ENCODE measurements around the gene TSPAN32. TPM values are rescaled to one million over a fixed set of nuclear protein-coding genes. Genes with fewer than 3 reads are reported as not detected.
"Not testable (repeated sequence)": the region's sequence is repeated elsewhere in the genome, so short reads cannot be mapped to it uniquely, and the experiment has no call there.

The TSPAN32 gene
- total and polyA plus RNA-seq, 3 experiments from 2014 or later = 6.6 to 68.5 (median 7.4) TPM

GRCh38 chr11:2351701-2352100 lies 49.9 kb downstream of the TSPAN32 start:
- Mint-ChIP-seq H3K27me3 (no peaks in the 10 kb centered on the region), H3K27ac (no peak overlapping the region), H3K4me3 (no peak overlapping the region), H3K36me3 (peaks cover 0 to 5% (median 1%) of the 10 kb centered on the region in 3 donors), H3K9me3 (peaks cover 0 to 11% (median 5%) of the 10 kb centered on the region in 5 donors), H3K4me1 (no peaks in the 10 kb centered on the region)
- H3K36me3 ChIP-seq (ENCODE audit: insufficient read depth, low read length) = no peaks in the 10 kb centered on the region
- DNase-seq = no peak
- ChIA-PET POLR2A (no interaction called here), CTCF (no interaction called here)
- no peaks in the 10 kb centered on the region for H3K4me1 ChIP-seq (ENCODE audit: insufficient read depth, low read length)
- no peak overlapping the region for H3K27ac ChIP-seq (ENCODE audit: low read depth, low read length)
- H3K4me3 ChIP-seq (ENCODE audit: low read length) = no peak overlapping the region
- H3K27me3 ChIP-seq (ENCODE audit: insufficient read depth, low read length, poor library complexity, severe bottlenecking) = no peaks in the 10 kb centered on the region
- no peaks in the 10 kb centered on the region for H3K9me3 ChIP-seq (ENCODE audit: low read length)

GRCh38 chr11:2352420-2352819 lies 50.6 kb downstream of the TSPAN32 start:
- H3K27me3 ChIP-seq (ENCODE audit: insufficient read depth, low read length, poor library complexity, severe bottlenecking) = no peaks in the 10 kb centered on the region
- H3K27ac ChIP-seq (ENCODE audit: low read depth, low read length) = no peak overlapping the region
- no peaks in the 10 kb centered on the region for H3K4me1 ChIP-seq (ENCODE audit: insufficient read depth, low read length)
- H3K4me3 ChIP-seq (ENCODE audit: low read length) = no peak overlapping the region
- no peaks in the 10 kb centered on the region for H3K36me3 ChIP-seq (ENCODE audit: insufficient read depth, low read length)
- no peaks in the 10 kb centered on the region for H3K9me3 ChIP-seq (ENCODE audit: low read length)
- Mint-ChIP-seq H3K4me1 (no peaks in the 10 kb centered on the region), H3K9me3 (peaks cover 0 to 11% (median 5%) of the 10 kb centered on the region in 5 donors), H3K27me3 (no peaks in the 10 kb centered on the region), H3K27ac (no peak overlapping the region), H3K4me3 (no peak overlapping the region), H3K36me3 (peaks cover 0 to 5% (median 1%) of the 10 kb centered on the region in 3 donors)
- ChIA-PET CTCF (no interaction called here), POLR2A (no interaction called here)
- no peak for DNase-seq

DNA sequence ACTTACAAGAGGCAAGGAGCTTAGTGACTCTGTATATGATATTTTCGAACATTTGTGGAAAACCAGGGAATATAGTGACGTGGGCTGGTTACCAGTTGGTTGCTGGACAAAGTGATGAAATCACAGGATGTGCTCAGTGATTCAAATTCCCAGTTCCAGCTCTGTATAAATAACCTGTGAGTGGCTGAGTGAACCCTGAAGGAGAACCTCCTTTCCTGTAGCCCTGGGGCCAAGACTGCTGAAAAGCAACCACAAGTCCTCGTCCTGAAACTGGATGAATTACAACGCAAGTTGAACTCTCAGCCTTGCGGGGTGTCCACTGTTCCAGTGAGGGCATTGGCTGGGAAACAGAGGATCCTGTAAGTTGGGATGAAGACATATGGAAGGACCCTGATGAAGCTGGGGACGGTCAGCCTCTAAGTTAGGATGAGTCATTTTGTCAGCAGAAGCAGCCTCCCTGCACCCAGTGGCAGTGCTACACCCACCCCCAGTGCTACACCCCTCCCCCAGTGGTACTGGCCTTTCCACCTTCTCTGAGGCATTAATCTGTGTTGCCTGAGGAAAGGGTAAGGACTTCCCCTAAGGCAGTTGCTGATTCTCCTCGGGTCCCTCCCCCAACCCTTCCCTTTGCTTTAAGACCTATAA lies 53.3 kb downstream of the TSPAN32 start:
- H3K4me1 ChIP-seq (ENCODE audit: insufficient read depth, low read length) = no peaks in the 10 kb centered on the region
- CTCF ChIA-PET = no interaction called here
- no peak overlapping the region for H3K27ac ChIP-seq (ENCODE audit: low read depth, low read length)
- no peaks in the 10 kb centered on the region for H3K36me3 ChIP-seq (ENCODE audit: insufficient read depth, low read length)
- POLR2A ChIA-PET = no interaction called here
- no peaks in the 10 kb centered on the region for H3K27me3 ChIP-seq (ENCODE audit: insufficient read depth, low read length, poor library complexity, severe bottlenecking)
- Mint-ChIP-seq H3K27ac (no peak overlapping the region), H3K4me3 (no peak overlapping the region), H3K4me1 (no peaks in the 10 kb centered on the region), H3K9me3 (no peaks in the 10 kb centered on the region), H3K27me3 (no peaks in the 10 kb centered on the region), H3K36me3 (no peaks in the 10 kb centered on the region)
- H3K4me3 ChIP-seq (ENCODE audit: low read length) = no peak overlapping the region
- DNase-seq = no peak
- H3K9me3 ChIP-seq (ENCODE audit: low read length) = no peaks in the 10 kb centered on the region

DNA sequence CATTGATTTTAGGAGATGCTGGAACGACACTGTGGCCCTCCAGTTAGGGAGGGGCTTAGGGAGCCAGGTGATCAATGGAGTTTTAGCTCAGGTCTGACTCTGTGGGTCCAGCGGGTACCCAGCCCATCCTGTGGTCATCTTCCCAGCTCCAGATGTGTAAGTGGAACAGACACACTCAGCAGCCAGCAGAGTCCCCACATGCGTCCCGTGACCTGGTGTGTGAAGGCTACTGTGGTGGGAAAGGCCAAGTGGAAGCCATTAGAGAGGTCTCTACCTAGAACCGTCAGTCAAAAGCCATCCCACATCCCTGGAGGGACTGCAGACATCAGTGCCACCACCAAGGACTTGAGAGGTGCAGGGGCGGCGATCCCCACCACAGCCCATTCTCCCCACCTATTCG lies 55.4 kb downstream of the TSPAN32 start:
- Histone ChIP-seq H3K36me3 (ENCODE audit: insufficient read depth, low read length) (no peaks in the 10 kb centered on the region), H3K4me3 (ENCODE audit: low read length) (no peak overlapping the region), H3K27ac (ENCODE audit: low read depth, low read length) (no peak overlapping the region), H3K4me1 (ENCODE audit: insufficient read depth, low read length) (no peaks in the 10 kb centered on the region), H3K9me3 (ENCODE audit: low read length) (no peaks in the 10 kb centered on the region), H3K27me3 (ENCODE audit: insufficient read depth, low read length, poor library complexity, severe bottlenecking) (no peaks in the 10 kb centered on the region)
- ChIA-PET CTCF (no interaction called here), POLR2A (no interaction called here)
- H3K9me3 Mint-ChIP-seq = no peaks in the 10 kb centered on the region
- DNase-seq = no peak
- no peaks in the 10 kb centered on the region for H3K27me3 Mint-ChIP-seq
- no peaks in the 10 kb centered on the region for H3K36me3 Mint-ChIP-seq
- H3K4me1 Mint-ChIP-seq = no peaks in the 10 kb centered on the region
- no peak overlapping the region for H3K4me3 Mint-ChIP-seq
- H3K27ac Mint-ChIP-seq = peak overlapping the region in 1 of 8 donors; percentile 81

DNA sequence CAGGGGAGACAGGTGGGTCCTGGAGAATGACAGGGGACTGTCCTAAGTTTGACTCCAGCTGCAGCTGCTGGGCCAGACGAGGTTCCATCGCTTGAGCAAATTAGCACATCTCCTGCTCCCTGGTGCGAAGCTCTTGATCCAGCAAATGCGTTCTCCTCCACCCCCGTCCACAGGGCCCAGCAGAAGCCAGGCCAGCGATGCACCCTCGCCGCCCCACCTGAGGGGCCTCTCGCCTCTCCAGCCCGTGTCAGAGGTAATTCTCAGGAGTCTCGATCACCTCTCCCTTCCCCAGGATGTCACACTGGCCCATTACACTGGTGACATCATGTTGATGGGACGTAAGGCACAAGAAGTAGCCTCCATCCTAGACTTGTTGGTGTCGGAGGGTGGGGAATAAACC lies 55.8 kb downstream of the TSPAN32 start:
- H3K27me3 ChIP-seq (ENCODE audit: insufficient read depth, low read length, poor library complexity, severe bottlenecking); H3K27ac ChIP-seq (ENCODE audit: low read depth, low read length); DNase-seq; H3K36me3 ChIP-seq (ENCODE audit: insufficient read depth, low read length); H3K27me3 Mint-ChIP-seq; H3K4me3 Mint-ChIP-seq; H3K4me1 Mint-ChIP-seq; H3K9me3 ChIP-seq (ENCODE audit: low read length); POLR2A ChIA-PET; H3K27ac Mint-ChIP-seq; H3K36me3 Mint-ChIP-seq; H3K4me1 ChIP-seq (ENCODE audit: insufficient read depth, low read length); CTCF ChIA-PET; H3K9me3 Mint-ChIP-seq; H3K4me3 ChIP-seq (ENCODE audit: low read length): not testable (repeated sequence)

DNA sequence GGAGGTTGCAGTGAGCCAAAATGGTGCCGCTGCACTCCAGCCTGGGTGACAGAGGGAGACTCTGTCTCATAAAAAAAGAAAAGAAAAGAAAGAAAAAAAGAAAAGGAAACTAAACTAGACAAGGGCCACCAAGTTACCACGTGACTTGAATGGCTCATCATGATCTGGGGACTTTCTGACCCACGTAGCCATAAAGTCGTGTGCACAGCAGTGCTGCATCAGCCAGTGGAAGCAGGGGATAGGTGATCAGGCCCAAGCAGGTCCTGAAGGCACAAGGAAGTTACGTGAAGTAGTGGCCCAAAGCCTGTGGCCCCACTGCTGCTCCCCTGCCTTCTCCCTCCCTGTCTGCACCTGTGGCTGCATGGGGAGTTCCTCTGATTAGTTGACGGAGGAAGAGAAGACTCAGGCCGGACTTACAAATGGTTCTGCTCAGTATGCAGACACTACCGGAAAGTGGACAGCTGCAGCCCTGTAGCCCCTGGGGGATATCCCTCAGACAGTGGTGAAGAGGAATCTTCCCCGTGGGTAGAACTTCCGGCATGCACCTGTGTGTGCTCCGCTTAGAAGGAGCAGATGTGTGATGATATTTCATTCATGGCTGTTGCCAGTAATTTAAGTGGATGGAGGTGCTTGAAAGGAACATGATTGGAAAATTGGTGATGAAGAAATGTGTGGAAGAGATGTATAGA lies 57.1 kb downstream of the TSPAN32 start:
- H3K4me3 Mint-ChIP-seq = no peak overlapping the region
- no peaks in the 10 kb centered on the region for H3K27me3 Mint-ChIP-seq
- Histone ChIP-seq H3K9me3 (ENCODE audit: low read length) (no peaks in the 10 kb centered on the region), H3K4me1 (ENCODE audit: insufficient read depth, low read length) (no peaks in the 10 kb centered on the region), H3K27ac (ENCODE audit: low read depth, low read length) (no peak overlapping the region), H3K4me3 (ENCODE audit: low read length) (no peak overlapping the region), H3K27me3 (ENCODE audit: insufficient read depth, low read length, poor library complexity, severe bottlenecking) (no peaks in the 10 kb centered on the region), H3K36me3 (ENCODE audit: insufficient read depth, low read length) (no peaks in the 10 kb centered on the region)
- no peaks in the 10 kb centered on the region for H3K4me1 Mint-ChIP-seq
- POLR2A ChIA-PET = no interaction called here
- CTCF ChIA-PET = no interaction called here
- H3K36me3 Mint-ChIP-seq = no peaks in the 10 kb centered on the region
- no peak for DNase-seq
- H3K9me3 Mint-ChIP-seq = no peaks in the 10 kb centered on the region
- H3K27ac Mint-ChIP-seq = no peak overlapping the region

DNA sequence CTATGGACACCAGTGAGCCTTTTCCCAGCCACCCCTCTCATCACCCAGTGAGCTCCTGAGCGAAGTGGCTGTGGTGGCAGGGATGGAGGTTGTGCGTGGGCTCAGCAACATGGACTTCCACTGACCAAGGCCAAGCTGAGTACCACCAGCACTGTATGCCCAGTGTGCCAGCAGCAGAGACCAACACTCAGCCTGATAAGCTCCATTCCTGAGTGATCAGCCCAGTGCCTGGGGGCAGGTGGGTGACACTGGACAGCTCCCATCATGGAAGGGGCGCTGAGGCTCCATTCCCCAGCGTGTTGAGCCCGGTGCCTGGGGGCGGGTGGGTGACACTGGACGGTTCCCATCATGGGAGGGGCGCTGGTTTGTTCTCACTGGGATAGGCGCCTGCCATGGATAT lies 57.7 kb downstream of the TSPAN32 start:
- H3K36me3 Mint-ChIP-seq = no peaks in the 10 kb centered on the region
- Histone ChIP-seq H3K36me3 (ENCODE audit: insufficient read depth, low read length) (no peaks in the 10 kb centered on the region), H3K9me3 (ENCODE audit: low read length) (no peaks in the 10 kb centered on the region), H3K27ac (ENCODE audit: low read depth, low read length) (no peak overlapping the region), H3K4me3 (ENCODE audit: low read length) (no peak overlapping the region), H3K4me1 (ENCODE audit: insufficient read depth, low read length) (no peaks in the 10 kb centered on the region), H3K27me3 (ENCODE audit: insufficient read depth, low read length, poor library complexity, severe bottlenecking) (no peaks in the 10 kb centered on the region)
- no peaks in the 10 kb centered on the region for H3K4me1 Mint-ChIP-seq
- no peak overlapping the region for H3K4me3 Mint-ChIP-seq
- CTCF ChIA-PET = no interaction called here
- H3K27ac Mint-ChIP-seq = no peak overlapping the region
- POLR2A ChIA-PET = no interaction called here
- H3K9me3 Mint-ChIP-seq = no peaks in the 10 kb centered on the region
- DNase-seq = no peak
- no peaks in the 10 kb centered on the region for H3K27me3 Mint-ChIP-seq

DNA sequence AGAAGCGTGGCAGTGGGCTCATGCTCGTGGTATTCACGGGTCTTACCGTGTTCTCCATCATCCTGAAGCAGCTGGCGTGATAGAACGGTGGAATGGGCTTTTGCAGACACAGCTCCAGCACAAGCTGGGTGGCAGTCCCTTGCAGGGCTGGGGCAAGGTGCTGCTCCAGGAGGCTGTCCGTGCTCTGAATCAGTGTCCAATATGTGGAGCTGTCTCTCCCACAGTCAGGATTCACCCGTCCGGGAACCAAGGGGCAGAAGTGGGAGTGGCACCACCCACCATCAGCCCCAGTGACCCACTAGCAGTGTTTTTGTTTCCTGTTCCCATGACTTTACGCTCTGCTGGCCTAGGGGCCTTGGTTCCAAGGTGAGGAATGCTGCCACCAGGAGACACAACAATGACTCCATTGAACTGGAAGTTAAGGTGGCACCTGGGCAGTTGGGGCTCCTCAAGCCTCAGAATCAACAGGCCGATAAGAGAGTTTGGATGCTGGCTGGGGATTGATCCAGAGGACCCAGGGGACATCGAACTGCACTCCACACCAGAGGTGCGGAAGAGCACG lies 58.3 kb downstream of the TSPAN32 start:
- ChIA-PET CTCF (no interaction called here), POLR2A (no interaction called here)
- Mint-ChIP-seq H3K27me3 (peaks cover 0 to under 1% of the 10 kb centered on the region in 2 donors), H3K27ac (no peak overlapping the region), H3K9me3 (no peaks in the 10 kb centered on the region), H3K4me1 (no peaks in the 10 kb centered on the region), H3K4me3 (no peak overlapping the region), H3K36me3 (no peaks in the 10 kb centered on the region)
- DNase-seq = no peak
- Histone ChIP-seq H3K4me1 (ENCODE audit: insufficient read depth, low read length) (no peaks in the 10 kb centered on the region), H3K36me3 (ENCODE audit: insufficient read depth, low read length) (no peaks in the 10 kb centered on the region), H3K4me3 (ENCODE audit: low read length) (no peak overlapping the region), H3K9me3 (ENCODE audit: low read length) (no peaks in the 10 kb centered on the region), H3K27me3 (ENCODE audit: insufficient read depth, low read length, poor library complexity, severe bottlenecking) (no peaks in the 10 kb centered on the region), H3K27ac (ENCODE audit: low read depth, low read length) (no peak overlapping the region)
